B cell (primary cell): Measurements from ENCODE around the gene TOPAZ1. TPM values are rescaled to one million over a fixed set of nuclear protein-coding genes. Genes with fewer than 3 reads are reported as not detected.

Experiments
- ATAC-seq: fragments of 200-7000 bp; cut with Tn5 transposase; one replicate; pipeline ENCODE4 v1.10.0; 2021; ENCODE audit warnings: low read depth, mild to moderate bottlenecking, moderate number of reproducible peaks, moderate library complexity
- CTCF ChIA-PET: fragments of 350-600 bp; sonication (Branson Sonifier 250); formaldehyde crosslinking; loops from one replicate; lab custom pipeline; 2021; ENCODE audit warnings: antibody characterized with exemption, inconsistent platforms; lab: Charles Lee
- POLR2A ChIA-PET: fragments of 350-600 bp; sonication (Branson Sonifier 250); formaldehyde crosslinking; loops from one replicate; lab custom pipeline; 2021; ENCODE audit warnings: antibody characterized with exemption; lab: Charles Lee
- DNase-seq: peaks from one replicate; pipeline ENCODE4 v3.0.0; 2013
- H2AFZ ChIP-seq: 2 replicates; pipeline ENCODE4 v1.6.1; 2012; ENCODE audit warnings: mild to moderate bottlenecking, low read depth, low read length; ENCODE audit not compliant: insufficient read depth, poor library complexity, severe bottlenecking
- H3K27ac ChIP-seq, 2 donors: 1 replicate in 1 of 2; 2 replicates in 1 of 2; pipeline ENCODE4 v1.5.1; 2012 to 2013; ENCODE audit warnings: low read length in 2 of 2, mild to moderate bottlenecking in 2 of 2, moderate library complexity in 1 of 2
- H3K27me3 ChIP-seq, 4 experiments: fragments of 200-600 bp in 1 of 4; sonication (generic) in 1 of 4; replicated peaks in 1 of 4; 1 replicate in 2 of 4; 2 replicates in 2 of 4; pipeline versions ENCODE4 v1.6.1 to v1.7.0; 2013 to 2016; ENCODE audit warnings: low read length in 3 of 4, mild to moderate bottlenecking in 2 of 4, mixed read lengths in 1 of 4, moderate library complexity in 1 of 4; ENCODE audit not compliant: insufficient read depth in 4 of 4, control insufficient read depth in 3 of 4; ENCODE audit errors: control extremely low read depth in 1 of 4
- H3K36me3 ChIP-seq, 2 experiments: replicated peaks in 1 of 2; 1 replicate in 1 of 2; 2 replicates in 1 of 2; pipeline versions ENCODE4 v1.6.1 to v1.7.1; 2013; ENCODE audit warnings: low read length in 1 of 2; ENCODE audit not compliant: insufficient read depth in 2 of 2, control insufficient read depth in 1 of 2; ENCODE audit errors: control extremely low read depth in 1 of 2, extremely low read depth in 1 of 2
- H3K4me1 ChIP-seq, 2 donors: fragments of 200-600 bp in 1 of 2; sonication (generic) in 1 of 2; 1 replicate in 1 of 2; 2 replicates in 1 of 2; pipeline versions ENCODE4 v1.5.1 to v1.6.1; 2013 to 2017; ENCODE audit warnings: low read length in 2 of 2; ENCODE audit not compliant: control insufficient read depth in 2 of 2, insufficient read depth in 2 of 2
- H3K4me2 ChIP-seq: replicated peaks from 2 replicates; pipeline ENCODE3; 2012; ENCODE audit warnings: mild to moderate bottlenecking, low read depth, low read length; ENCODE audit not compliant: poor library complexity, severe bottlenecking
- H3K4me3 ChIP-seq, 5 experiments: fragments of 200-600 bp in 1 of 5; sonication (generic) in 1 of 5; 1 replicate in 3 of 5; 2 replicates in 2 of 5; pipeline versions ENCODE4 v1.5.1 to v1.7.0; 2011 to 2016; ENCODE audit warnings: low read length in 4 of 5, mild to moderate bottlenecking in 4 of 5, low read depth in 2 of 5, control low read depth in 1 of 5, moderate library complexity in 1 of 5; ENCODE audit not compliant: insufficient read depth in 1 of 5; ENCODE audit errors: control extremely low read depth in 1 of 5, extremely low read depth in 1 of 5
- H3K79me2 ChIP-seq: fragments of 200-600 bp; sonication (generic); one replicate; pipeline ENCODE4 v1.6.0; 2016; ENCODE audit warnings: low read length; ENCODE audit not compliant: control insufficient read depth, insufficient read depth
- H3K9ac ChIP-seq: fragments of 200-600 bp; sonication (generic); 2 replicates; pipeline ENCODE4 v1.6.1; 2017; ENCODE audit warnings: mild to moderate bottlenecking, low read length, moderate library complexity
- H3K9me3 ChIP-seq, 3 donors: one replicate each; pipeline versions ENCODE4 v1.6.1 to v1.7.1; 2013; ENCODE audit warnings: low read length in 2 of 3; ENCODE audit not compliant: control insufficient read depth in 2 of 3, insufficient read depth in 1 of 3; ENCODE audit errors: control extremely low read depth in 1 of 3
- H4K20me1 ChIP-seq: 2 replicates; pipeline ENCODE4 v1.6.0; 2012; ENCODE audit warnings: mild to moderate bottlenecking, low read length; ENCODE audit not compliant: insufficient read depth, control insufficient read depth, poor library complexity, severe bottlenecking
- H3K27ac Mint-ChIP-seq: one replicate; pipeline ENCODE4 v1.8.0; 2021; ENCODE audit warnings: mixed read lengths
- H3K27me3 Mint-ChIP-seq: one replicate; pipeline ENCODE4 v1.8.0; 2021; ENCODE audit warnings: mixed read lengths
- H3K4me1 Mint-ChIP-seq: one replicate; pipeline ENCODE4 v1.8.0; 2021; ENCODE audit warnings: mixed read lengths
- H3K4me3 Mint-ChIP-seq: one replicate; pipeline ENCODE4 v1.8.0; 2021; ENCODE audit warnings: mixed read lengths
- H3K9me3 Mint-ChIP-seq: one replicate; pipeline ENCODE4 v1.8.0; 2022; ENCODE audit warnings: mixed read lengths; ENCODE audit not compliant: insufficient read depth
- EZH2 ChIP-seq: IDR thresholded peaks from 2 replicates; pipeline ENCODE4 v1.6.1; 2012; ENCODE audit warnings: borderline replicate concordance, low read depth, mild to moderate bottlenecking, moderate library complexity, low read length; ENCODE audit not compliant: insufficient read depth, poor library complexity, severe bottlenecking
- WGBS: methylation state at CpG from one replicate; pipeline ENCODE4 v1.1.5; 2013; ENCODE audit warnings: missing lambda C conversion rate; ENCODE audit not compliant: insufficient coverage; 5-methylcytosine and 5-hydroxymethylcytosine counted together
- intact Hi-C: fragments of 100-400 bp; cut with micrococcal nuclease; formaldehyde crosslinking; loops from one replicate; pipeline ENCODE4 v1.10.0; 2022
- polyA plus RNA-seq: library from polyadenylated mRNA; depleted of rRNA; stranded (reverse); fragments of >200 nt; gene quantifications from 2 replicates; pipeline ENCODE4 v1.2.3, GENCODE V29; 2012
- total RNA-seq, 2 donors: library from RNA; stranded (reverse); fragments of 120-200 nt in 1 of 2; gene quantifications; 1 replicate in 1 of 2; 2 replicates in 1 of 2; pipeline versions ENCODE4 v1.2.3 to v1.2.4, GENCODE V29; 2013 to 2022
- TF ChIP-seq, protein P1 (sequence below): fragments of 200-600 bp; IDR thresholded peaks from one replicate; pipeline ENCODE4 v1.8.0; 2022; ENCODE audit warnings: antibody characterized with exemption, mild to moderate bottlenecking

Gene TOPAZ1
- total and polyA plus RNA-seq, 2 donors (not counting 1 experiment from before 2014, with no cell fraction given), result not detected

GRCh38 chr3:44210967-44211366, 30.7 kb upstream of the TOPAZ1 start:
- Mint-ChIP-seq H3K27me3 (peaks cover 35% of the 10 kb centered on the region), H3K4me3 (no peak overlapping the region), H3K4me1 (no peaks in the 10 kb centered on the region), H3K27ac (no peak overlapping the region), H3K9me3 (peaks cover 3% of the 10 kb centered on the region)
- no peaks in the 10 kb centered on the region for H3K4me1 ChIP-seq
- no peaks in the 10 kb centered on the region for H4K20me1 ChIP-seq
- no peaks in the 10 kb centered on the region for H3K27me3 ChIP-seq
- no peak overlapping the region for H3K4me3 ChIP-seq
- H3K27ac ChIP-seq, result no peak overlapping the region
- no peak overlapping the region for H3K9ac ChIP-seq
- peaks cover 0 to 3% (median 1%) of the 10 kb centered on the region in 3 donors for H3K9me3 ChIP-seq
- H3K79me2 ChIP-seq, result no peaks in the 10 kb centered on the region
- intact Hi-C loops, result no loop called here
- H3K4me2 ChIP-seq, result no peak overlapping the region
- DNase-seq (no peak), ATAC-seq (no peak)
- no peak for TF ChIP-seq EZH2
- TF ChIP-seq, protein P1, sequence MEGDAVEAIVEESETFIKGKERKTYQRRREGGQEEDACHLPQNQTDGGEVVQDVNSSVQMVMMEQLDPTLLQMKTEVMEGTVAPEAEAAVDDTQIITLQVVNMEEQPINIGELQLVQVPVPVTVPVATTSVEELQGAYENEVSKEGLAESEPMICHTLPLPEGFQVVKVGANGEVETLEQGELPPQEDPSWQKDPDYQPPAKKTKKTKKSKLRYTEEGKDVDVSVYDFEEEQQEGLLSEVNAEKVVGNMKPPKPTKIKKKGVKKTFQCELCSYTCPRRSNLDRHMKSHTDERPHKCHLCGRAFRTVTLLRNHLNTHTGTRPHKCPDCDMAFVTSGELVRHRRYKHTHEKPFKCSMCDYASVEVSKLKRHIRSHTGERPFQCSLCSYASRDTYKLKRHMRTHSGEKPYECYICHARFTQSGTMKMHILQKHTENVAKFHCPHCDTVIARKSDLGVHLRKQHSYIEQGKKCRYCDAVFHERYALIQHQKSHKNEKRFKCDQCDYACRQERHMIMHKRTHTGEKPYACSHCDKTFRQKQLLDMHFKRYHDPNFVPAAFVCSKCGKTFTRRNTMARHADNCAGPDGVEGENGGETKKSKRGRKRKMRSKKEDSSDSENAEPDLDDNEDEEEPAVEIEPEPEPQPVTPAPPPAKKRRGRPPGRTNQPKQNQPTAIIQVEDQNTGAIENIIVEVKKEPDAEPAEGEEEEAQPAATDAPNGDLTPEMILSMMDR, result no peak
- H2AFZ ChIP-seq, result no peak overlapping the region
- POLR2A ChIA-PET, result no interaction called here
- H3K36me3 ChIP-seq, result no peaks in the 10 kb centered on the region
- CTCF ChIA-PET, result interaction anchor here (1.0 to 1.7 kb wide), 3 partner anchors 11 to 442 kb away, joined by 5 to 9 read pairs (median 8); no protein-coding TSS in a partner anchor

DNA sequence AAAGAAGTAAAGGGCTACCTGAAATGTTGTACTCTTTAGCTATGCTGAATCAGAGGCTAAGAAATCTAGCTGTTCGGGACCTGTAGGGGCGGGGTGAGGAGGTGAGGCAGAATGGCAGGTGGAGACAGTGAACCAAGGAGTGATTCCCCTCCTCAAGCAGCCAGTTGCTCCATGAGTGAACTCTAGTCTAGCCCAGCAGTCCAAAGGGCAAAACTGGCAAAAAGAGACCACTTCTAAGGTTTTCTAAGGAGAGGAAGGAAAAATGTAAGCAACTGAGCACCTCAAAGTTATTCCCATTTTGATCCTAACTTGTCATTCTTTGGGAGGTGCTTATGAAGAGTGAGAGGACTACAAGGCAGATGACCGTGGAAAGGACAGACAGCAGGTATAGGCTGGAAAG, 19.3 kb upstream of the TOPAZ1 start:
- Histone ChIP-seq H3K4me2 (no peak overlapping the region), H3K9ac (no peak overlapping the region), H3K9me3 (no peaks in the 10 kb centered on the region), H2AFZ (no peak overlapping the region), H3K4me1 (no peaks in the 10 kb centered on the region), H3K79me2 (no peaks in the 10 kb centered on the region), H4K20me1 (no peaks in the 10 kb centered on the region), H3K27me3 (peaks cover 0 to 15% (median 7%) of the 10 kb centered on the region in 4 experiments), H3K36me3 (no peaks in the 10 kb centered on the region), H3K4me3 (no peak overlapping the region), H3K27ac (no peak overlapping the region)
- Mint-ChIP-seq H3K4me1 (no peaks in the 10 kb centered on the region), H3K9me3 (peaks cover 4% of the 10 kb centered on the region), H3K27ac (no peak overlapping the region), H3K27me3 (peaks cover 44% of the 10 kb centered on the region), H3K4me3 (no peak overlapping the region)
- no peak for ATAC-seq
- intact Hi-C loops, result no loop called here
- no peak for DNase-seq
- POLR2A ChIA-PET, result no interaction called here
- TF ChIP-seq, protein P1, result no peak
- no peak for TF ChIP-seq EZH2
- CTCF ChIA-PET, result interaction anchor here (2.7 kb wide), 1 partner anchor 24 kb away, joined by 7 read pairs; no protein-coding TSS in a partner anchor
- 50% methylated on average over 1 of the region's 3 CpGs for WGBS
